ENCODE measurements around the gene PIH1D1. TPM values are rescaled to one million over a fixed set of nuclear protein-coding genes. Genes with fewer than 3 reads are reported as not detected.

PIH1D1 gene
- total and polyA plus RNA-seq, 4 donors = 41.4 to 59.4 (median 47.2) TPM

DNA sequence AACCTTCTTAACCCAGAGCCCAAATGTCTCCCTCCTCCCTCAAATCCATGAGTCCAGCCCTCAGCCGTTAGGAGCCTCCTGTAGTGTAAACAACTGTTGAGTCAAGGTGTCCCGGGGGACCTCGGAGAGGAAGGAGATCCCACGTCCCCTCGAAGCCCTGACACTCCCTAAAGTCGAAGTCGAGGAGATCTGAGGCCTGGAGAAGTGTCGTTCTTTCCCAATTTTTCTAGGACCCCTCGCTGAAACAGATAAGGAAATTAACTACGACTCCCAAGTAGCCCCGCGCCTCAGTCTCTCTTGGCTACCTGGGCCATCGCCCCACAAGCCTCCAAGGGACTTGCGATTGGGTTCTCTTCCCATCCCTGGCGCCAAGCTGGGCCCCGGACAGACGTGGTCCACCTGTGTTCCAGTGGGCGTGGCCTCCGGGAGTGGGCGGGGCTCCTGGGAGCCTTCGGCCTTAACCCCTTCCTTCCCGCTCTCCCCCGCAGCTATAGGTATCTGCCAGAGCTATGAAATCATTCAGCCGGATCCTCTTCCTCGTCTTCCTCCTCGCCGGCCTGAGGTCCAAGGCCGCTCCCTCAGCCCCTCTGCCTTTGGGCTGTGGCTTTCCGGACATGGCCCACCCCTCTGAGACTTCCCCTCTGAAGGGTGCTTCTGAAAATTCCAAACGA is 25.6 kb downstream of the PIH1D1 start:
- H3K4me3 ChIP-seq (ENCODE audit: low read depth in 1 of 3, low read length in 3 of 3) = no peak overlapping the region
- H3K4me1 ChIP-seq (ENCODE audit: control insufficient read depth in 4 of 4, insufficient read depth in 4 of 4, low read length in 3 of 4) = peaks cover 5 to 11% (median 7%) of the 10 kb centered on the region in 4 donors
- H3K9me3 ChIP-seq (ENCODE audit: control insufficient read depth in 4 of 4, low read length in 3 of 4) = no peaks in the 10 kb centered on the region
- no peak overlapping the region for H3K27ac ChIP-seq (ENCODE audit: low read depth in 1 of 2, low read length in 2 of 2)
- H3K27me3 ChIP-seq (ENCODE audit: control insufficient read depth in 4 of 4, insufficient read depth in 4 of 4, low read length in 3 of 4) = peaks cover 6 to 35% (median 18%) of the 10 kb centered on the region in 4 donors
- TF ChIP-seq SP1 (IDR thresholded peaks at IDR 0.05) (no peak), HNF4G (IDR thresholded peaks at IDR 0.05) (no peak), EGR1 (IDR thresholded peaks at IDR 0.05; ENCODE audit: low read depth in 2 of 2) (no peak), TAF1 (conservative IDR thresholded peaks at IDR 0.05) (no peak), FOXA2 (IDR thresholded peaks at IDR 0.05) (no peak), GABPA (IDR thresholded peaks at IDR 0.05 in 1 of 2, conservative IDR thresholded peaks at IDR 0.05 in 1 of 2) (no peak), CTCF (IDR thresholded peaks at IDR 0.05; ENCODE audit: low read depth, low read length, missing input control) (no peak), RXRA (IDR thresholded peaks at IDR 0.05) (no peak), RAD21 (IDR thresholded peaks at IDR 0.05) (no peak), HNF4A (conservative IDR thresholded peaks at IDR 0.05) (no peak)
- TF ChIP-seq, protein P1, sequence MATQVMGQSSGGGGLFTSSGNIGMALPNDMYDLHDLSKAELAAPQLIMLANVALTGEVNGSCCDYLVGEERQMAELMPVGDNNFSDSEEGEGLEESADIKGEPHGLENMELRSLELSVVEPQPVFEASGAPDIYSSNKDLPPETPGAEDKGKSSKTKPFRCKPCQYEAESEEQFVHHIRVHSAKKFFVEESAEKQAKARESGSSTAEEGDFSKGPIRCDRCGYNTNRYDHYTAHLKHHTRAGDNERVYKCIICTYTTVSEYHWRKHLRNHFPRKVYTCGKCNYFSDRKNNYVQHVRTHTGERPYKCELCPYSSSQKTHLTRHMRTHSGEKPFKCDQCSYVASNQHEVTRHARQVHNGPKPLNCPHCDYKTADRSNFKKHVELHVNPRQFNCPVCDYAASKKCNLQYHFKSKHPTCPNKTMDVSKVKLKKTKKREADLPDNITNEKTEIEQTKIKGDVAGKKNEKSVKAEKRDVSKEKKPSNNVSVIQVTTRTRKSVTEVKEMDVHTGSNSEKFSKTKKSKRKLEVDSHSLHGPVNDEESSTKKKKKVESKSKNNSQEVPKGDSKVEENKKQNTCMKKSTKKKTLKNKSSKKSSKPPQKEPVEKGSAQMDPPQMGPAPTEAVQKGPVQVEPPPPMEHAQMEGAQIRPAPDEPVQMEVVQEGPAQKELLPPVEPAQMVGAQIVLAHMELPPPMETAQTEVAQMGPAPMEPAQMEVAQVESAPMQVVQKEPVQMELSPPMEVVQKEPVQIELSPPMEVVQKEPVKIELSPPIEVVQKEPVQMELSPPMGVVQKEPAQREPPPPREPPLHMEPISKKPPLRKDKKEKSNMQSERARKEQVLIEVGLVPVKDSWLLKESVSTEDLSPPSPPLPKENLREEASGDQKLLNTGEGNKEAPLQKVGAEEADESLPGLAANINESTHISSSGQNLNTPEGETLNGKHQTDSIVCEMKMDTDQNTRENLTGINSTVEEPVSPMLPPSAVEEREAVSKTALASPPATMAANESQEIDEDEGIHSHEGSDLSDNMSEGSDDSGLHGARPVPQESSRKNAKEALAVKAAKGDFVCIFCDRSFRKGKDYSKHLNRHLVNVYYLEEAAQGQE (IDR thresholded peaks at IDR 0.05) = no peak
- H3K36me3 ChIP-seq (ENCODE audit: control insufficient read depth in 4 of 4, insufficient read depth in 3 of 4, low read depth in 1 of 4, low read length in 3 of 4) = no peaks in the 10 kb centered on the region
- no peak for DNase-seq (ENCODE audit: low spot score)
- no peak overlapping the region for H3K9ac ChIP-seq (ENCODE audit: low read depth in 1 of 2, low read length in 2 of 2)
- WGBS = 4% methylated on average over 30 of the region's 30 CpGs

- WGBS = 33% methylated on average over 7 of the region's 7 CpGs
- H3K4me1 ChIP-seq (ENCODE audit: control insufficient read depth in 4 of 4, insufficient read depth in 4 of 4, low read length in 3 of 4) = peaks cover 5 to 11% (median 8%) of the 10 kb centered on the region in 4 donors
- no peak for DNase-seq (ENCODE audit: low spot score)
- H3K9ac ChIP-seq (ENCODE audit: low read depth in 1 of 2, low read length in 2 of 2) = no peak within 1 kb of the TSS
- H3K27ac ChIP-seq (ENCODE audit: low read depth in 1 of 2, low read length in 2 of 2) = no peak within 1 kb of the TSS
- H3K4me3 ChIP-seq (ENCODE audit: low read depth in 1 of 3, low read length in 3 of 3) = no peak within 1 kb of the TSS
- TF ChIP-seq, protein P2, sequence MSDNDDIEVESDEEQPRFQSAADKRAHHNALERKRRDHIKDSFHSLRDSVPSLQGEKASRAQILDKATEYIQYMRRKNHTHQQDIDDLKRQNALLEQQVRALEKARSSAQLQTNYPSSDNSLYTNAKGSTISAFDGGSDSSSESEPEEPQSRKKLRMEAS (IDR thresholded peaks at IDR 0.05) = no peak
- no peak for TF ChIP-seq HNF4A (conservative IDR thresholded peaks at IDR 0.05)
- TF ChIP-seq, protein P1 (IDR thresholded peaks at IDR 0.05) = no peak
- no peak for TF ChIP-seq HNF4G (IDR thresholded peaks at IDR 0.05)
- TF ChIP-seq EGR1 (IDR thresholded peaks at IDR 0.05; ENCODE audit: low read depth in 2 of 2) = no peak
- TF ChIP-seq FOXA2 (IDR thresholded peaks at IDR 0.05) = no peak
- TF ChIP-seq GABPA (IDR thresholded peaks at IDR 0.05 in 1 of 2, conservative IDR thresholded peaks at IDR 0.05 in 1 of 2) = no peak
- TF ChIP-seq FOXA1 (IDR thresholded peaks at IDR 0.05) = no peak
- no peak for TF ChIP-seq RAD21 (IDR thresholded peaks at IDR 0.05)
- TF ChIP-seq RXRA (IDR thresholded peaks at IDR 0.05) = no peak
- TF ChIP-seq JUND (IDR thresholded peaks at IDR 0.05) = no peak
- no peak for TF ChIP-seq CTCF (IDR thresholded peaks at IDR 0.05; ENCODE audit: low read depth, low read length, missing input control)
- TF ChIP-seq NR2F2 (IDR thresholded peaks at IDR 0.05) = no peak
- TF ChIP-seq YY1 (IDR thresholded peaks at IDR 0.05) = no peak
- no peak for TF ChIP-seq SP1 (IDR thresholded peaks at IDR 0.05)
- TF ChIP-seq ZBTB33 (IDR thresholded peaks at IDR 0.05) = no peak
- no peaks in the 10 kb centered on the region for H3K9me3 ChIP-seq (ENCODE audit: control insufficient read depth in 4 of 4, low read length in 3 of 4)
- H3K27me3 ChIP-seq (ENCODE audit: control insufficient read depth in 4 of 4, insufficient read depth in 4 of 4, low read length in 3 of 4) = peaks cover 6 to 38% (median 18%) of the 10 kb centered on the region in 4 donors
- no peaks in the 10 kb centered on the region for H3K36me3 ChIP-seq (ENCODE audit: control insufficient read depth in 4 of 4, insufficient read depth in 3 of 4, low read depth in 1 of 4, low read length in 3 of 4)
These were observed 26.4 kb downstream of the PIH1D1 start, which contains the start of gene GFY for GRCh38 chr19:49425178-49425577. GFY (plus strand) TSS chr19:49425388; CDS start chr19:49426431, 1,043 bp downstream.
